Keratinocyte (primary cell): ENCODE results near the gene PTPRN2. TPM values are rescaled to one million over a fixed set of nuclear protein-coding genes. Genes with fewer than 3 reads are reported as not detected.

ENCODE experiments used
- DNase-seq: peaks from one replicate; pipeline ENCODE4 v3.0.0-alpha.2; 2011; ENCODE audit warnings: low read depth, missing footprints, low spot score
- FAIRE-seq: peaks from 2 replicates; lab custom pipeline; 2011; peaks lifted over from hg19 to GRCh38; lab: Jason Lieb, UNC
- H2AFZ ChIP-seq: 2 replicates; pipeline ENCODE4 v1.6.0; 2012; ENCODE audit warnings: low read length, control low read depth, inconsistent platforms; ENCODE audit not compliant: control insufficient read depth
- H3K27ac ChIP-seq: 2 replicates; pipeline ENCODE4 v1.5.1; 2011; ENCODE audit warnings: low read length; ENCODE audit not compliant: control insufficient read depth, insufficient read depth
- H3K27me3 ChIP-seq: 3 replicates; pipeline ENCODE4 v1.6.0; 2011; ENCODE audit warnings: low read length; ENCODE audit not compliant: control insufficient read depth, insufficient read depth; ENCODE audit errors: extremely low read depth
- H3K36me3 ChIP-seq, 2 experiments: 2 replicates in 1 of 2; 3 replicates in 1 of 2; pipeline ENCODE4 v1.5.1; 2011; ENCODE audit warnings: low read length in 2 of 2, mild to moderate bottlenecking in 1 of 2; ENCODE audit not compliant: control insufficient read depth in 2 of 2, insufficient read depth in 2 of 2; ENCODE audit errors: extremely low read depth in 1 of 2
- H3K4me1 ChIP-seq: 3 replicates; pipeline ENCODE4 v1.5.1; 2011; ENCODE audit warnings: low read length; ENCODE audit not compliant: control insufficient read depth, insufficient read depth; ENCODE audit errors: extremely low read depth
- H3K4me2 ChIP-seq: 3 replicates; pipeline ENCODE4 v1.6.0; 2011; ENCODE audit warnings: low read depth, low read length; ENCODE audit not compliant: control insufficient read depth, insufficient read depth; ENCODE audit errors: extremely low read depth
- H3K4me3 ChIP-seq, 3 experiments: fragments of 200-600 bp in 1 of 3; sonication (generic) in 1 of 3; 2 replicates in 2 of 3; 3 replicates in 1 of 3; pipeline ENCODE4 v1.5.1; 2011 to 2016; ENCODE audit warnings: low read length in 3 of 3, mild to moderate bottlenecking in 3 of 3, control low read depth in 2 of 3, inconsistent platforms in 1 of 3, low read depth in 1 of 3, mixed read lengths in 1 of 3, mixed run types in 1 of 3, moderate library complexity in 1 of 3; ENCODE audit not compliant: control insufficient read depth in 2 of 3, insufficient read depth in 2 of 3; ENCODE audit errors: extremely low read depth in 1 of 3
- H3K79me2 ChIP-seq: 2 replicates; pipeline ENCODE4 v1.6.0; 2012; ENCODE audit warnings: low read length; ENCODE audit not compliant: control insufficient read depth, insufficient read depth
- H3K9ac ChIP-seq: 3 replicates; pipeline ENCODE4 v1.6.0; 2011; ENCODE audit warnings: low read length; ENCODE audit not compliant: control insufficient read depth, insufficient read depth; ENCODE audit errors: extremely low read depth
- H3K9me1 ChIP-seq: 3 replicates; pipeline ENCODE4 v1.6.0; 2011; ENCODE audit warnings: low read length; ENCODE audit not compliant: control insufficient read depth, insufficient read depth; ENCODE audit errors: extremely low read depth
- H3K9me3 ChIP-seq: 2 replicates; pipeline ENCODE4 v1.5.1; 2012; ENCODE audit warnings: low read depth, low read length; ENCODE audit not compliant: control insufficient read depth
- H4K20me1 ChIP-seq: 3 replicates; pipeline ENCODE4 v1.6.0; 2011; ENCODE audit warnings: low read length; ENCODE audit not compliant: control insufficient read depth, insufficient read depth; ENCODE audit errors: extremely low read depth
- CTCF ChIP-seq, 3 experiments: IDR thresholded peaks in 1 of 3; conservative IDR thresholded peaks in 1 of 3; optimal IDR thresholded peaks in 1 of 3; 2 replicates in 2 of 3; 3 replicates in 1 of 3; pipeline versions ENCODE3 to v1.5.1; 2011; ENCODE audit warnings: low read length in 3 of 3, mild to moderate bottlenecking in 3 of 3, moderate library complexity in 2 of 3, control low read depth in 1 of 3, inconsistent platforms in 1 of 3; ENCODE audit not compliant: insufficient read depth in 2 of 3; ENCODE audit errors: extremely low read depth in 1 of 3
- EZH2 ChIP-seq: IDR thresholded peaks from one replicate; pipeline ENCODE4 v1.6.1; 2012; ENCODE audit warnings: inconsistent platforms, mild to moderate bottlenecking, low read length, moderate library complexity
- dilution Hi-C: fragments of 300-500 bp; cut with MboI; formaldehyde crosslinking; loops from one replicate; pipeline ENCODE4 v1.7.0; 2020; ENCODE audit warnings: low sequenced_read_pairs; ENCODE audit not compliant: extremely low pct_ligation_motif_present
- polyA plus RNA-seq, 5 experiments: library from polyadenylated mRNA; depleted of rRNA in 3 of 5; stranded (reverse) in 3 of 5; stranded (forward) in 1 of 5; unstranded in 1 of 5; fragments of >200 nt; gene quantifications; 1 replicate in 1 of 5; 2 replicates in 3 of 5; 3 replicates in 1 of 5; pipeline versions ENCODE4 v1.2.1 to v1.2.3, GENCODE V29; 2011 to 2012; ENCODE audit warnings: missing spikeins in 2 of 5, low read depth in 1 of 5, low replicate concordance in 1 of 5

The PTPRN2 gene
- polyA plus RNA-seq, 1 donor (not counting 4 experiments of a cell fraction or from before 2014, with no cell fraction given) = not detected

DNA sequence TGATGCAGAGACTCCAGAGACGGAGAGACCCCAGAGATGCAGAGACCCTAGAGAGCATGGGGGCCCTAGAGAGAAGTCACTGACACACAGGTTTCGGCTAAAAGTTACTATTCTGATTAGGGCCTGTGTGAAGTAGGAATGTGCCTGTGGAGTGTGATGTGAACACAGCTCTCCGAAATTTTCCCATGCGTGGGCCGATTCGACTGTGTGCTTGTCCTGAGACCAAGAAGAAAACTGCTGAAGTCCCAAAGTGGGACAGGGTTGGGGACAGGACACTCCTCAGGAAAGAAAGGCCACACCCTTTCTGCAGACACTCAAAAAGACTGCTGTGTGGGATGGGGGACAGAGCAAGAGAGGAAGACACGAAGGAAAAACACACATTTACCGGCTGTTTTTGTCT is 533.5 kb downstream of the PTPRN2 start:
- DNase-seq (no peak), FAIRE-seq (no peak)
- Histone ChIP-seq H3K27ac (no peak overlapping the region), H3K9me3 (peaks cover 16% of the 10 kb centered on the region), H3K9me1 (no peaks in the 10 kb centered on the region), H2AFZ (no peak overlapping the region), H3K4me3 (no peak overlapping the region), H3K4me1 (no peaks in the 10 kb centered on the region), H3K79me2 (no peaks in the 10 kb centered on the region), H3K27me3 (no peaks in the 10 kb centered on the region), H3K36me3 (no peaks in the 10 kb centered on the region), H4K20me1 (no peaks in the 10 kb centered on the region), H3K4me2 (no peak overlapping the region), H3K9ac (no peak overlapping the region)
- dilution Hi-C loops = no loop called here
- TF ChIP-seq CTCF (optimal IDR thresholded peaks at IDR 0.05 in 1 of 3, IDR thresholded peaks at IDR 0.05 in 1 of 3, conservative IDR thresholded peaks at IDR 0.05 in 1 of 3; ENCODE audit: extremely low read depth in 1 of 3, insufficient read depth in 2 of 3, low read length in 3 of 3) = no peak
- TF ChIP-seq EZH2 = no peak

GRCh38 chr7:158053183-158053915 is 534.3 kb downstream of the PTPRN2 start:
- Histone ChIP-seq H3K36me3 (no peaks in the 10 kb centered on the region), H3K9ac (no peak overlapping the region), H3K27me3 (no peaks in the 10 kb centered on the region), H3K9me3 (peaks cover 23% of the 10 kb centered on the region), H3K4me2 (no peak overlapping the region), H4K20me1 (no peaks in the 10 kb centered on the region), H3K79me2 (no peaks in the 10 kb centered on the region), H3K4me3 (no peak overlapping the region), H2AFZ (no peak overlapping the region), H3K27ac (no peak overlapping the region), H3K9me1 (no peaks in the 10 kb centered on the region), H3K4me1 (no peaks in the 10 kb centered on the region)
- FAIRE-seq (no peak), DNase-seq (no peak)
- dilution Hi-C loops = no loop called here
- TF ChIP-seq EZH2 = no peak
- no peak for TF ChIP-seq CTCF (optimal IDR thresholded peaks at IDR 0.05 in 1 of 3, IDR thresholded peaks at IDR 0.05 in 1 of 3, conservative IDR thresholded peaks at IDR 0.05 in 1 of 3; ENCODE audit: extremely low read depth in 1 of 3, insufficient read depth in 2 of 3, low read length in 3 of 3)
